Stomach (tissue), 9 donors: ENCODE data around the gene SPATA18. TPM values are rescaled to one million over a fixed set of nuclear protein-coding genes. Genes with fewer than 3 reads are reported as not detected.

ENCODE experiments used
- DNase-seq, 2 donors: peaks; one replicate each; pipeline versions ENCODE4 v3.0.0 to v3.0.0-alpha.2; 2013 to 2019
- H3K27ac ChIP-seq, 5 donors: fragments of 200-600 bp in 4 of 5; sonication (generic) in 4 of 5; one replicate each; pipeline ENCODE4 v1.5.1; 2013 to 2019; ENCODE audit warnings: mild to moderate bottlenecking in 1 of 5, moderate library complexity in 1 of 5
- H3K27me3 ChIP-seq, 3 donors: fragments of 200-600 bp; sonication (generic); one replicate each; pipeline ENCODE4 v1.5.1; 2017 to 2019; ENCODE audit warnings: mixed run types in 1 of 3
- H3K36me3 ChIP-seq, 4 donors: fragments of 200-600 bp; sonication (generic); 1 replicate in 3 of 4; 2 replicates in 1 of 4; pipeline ENCODE4 v1.5.1; 2016 to 2019
- H3K4me1 ChIP-seq, 4 donors: fragments of 200-600 bp; sonication (generic); one replicate each; pipeline ENCODE4 v1.5.1; 2016 to 2019
- H3K4me3 ChIP-seq, 4 donors: fragments of 200-600 bp; sonication (generic) in 3 of 4; one replicate each; pipeline ENCODE4 v1.5.1; 2016 to 2019; ENCODE audit warnings: mild to moderate bottlenecking in 1 of 4
- H3K9me3 ChIP-seq, 4 donors: fragments of 200-600 bp; sonication (generic); one replicate each; pipeline ENCODE4 v1.5.1; 2016 to 2019
- CTCF ChIP-seq, 7 experiments: fragments of 450-650 bp in 4 of 7; fragments of 200-600 bp in 3 of 7; sonication (generic) in 3 of 7; IDR thresholded peaks; one replicate each; pipeline ENCODE4 v1.5.1; 2016 to 2019; ENCODE audit warnings: antibody characterized with exemption in 7 of 7, control low read depth in 2 of 7, mild to moderate bottlenecking in 1 of 7
- EP300 ChIP-seq: sonication (generic); formaldehyde crosslinking; IDR thresholded peaks from one replicate; pipeline ENCODE4 v1.6.1; 2017; ENCODE audit warnings: antibody characterized with exemption
- POLR2A ChIP-seq, 4 donors: fragments of 450-650 bp; IDR thresholded peaks; one replicate each; pipeline ENCODE4 v1.6.1; 2016; ENCODE audit warnings: antibody characterized with exemption in 4 of 4, control low read depth in 2 of 4, mild to moderate bottlenecking in 1 of 4, moderate library complexity in 1 of 4
- POLR2AphosphoS5 ChIP-seq, 3 donors: sonication (generic); formaldehyde crosslinking; IDR thresholded peaks; one replicate each; pipeline ENCODE4 v1.6.1; 2016; ENCODE audit warnings: antibody characterized with exemption in 3 of 3
- WGBS, 5 donors: extraction: QIAGEN DNeasy Blood & Tissue Kit in 3 of 5; methylation state at CpG; one replicate each; pipeline versions ENCODE4 v1.1.5 to v1.1.7; 2013 to 2018; 5-methylcytosine and 5-hydroxymethylcytosine counted together
- intact Hi-C: fragments of 100-400 bp; cut with DNase I; formaldehyde crosslinking; loops from one replicate; pipeline ENCODE4 v1.15.1; 2023; ENCODE audit warnings: low total_unique reads
- polyA plus RNA-seq, 3 donors: library from polyadenylated mRNA; stranded (reverse); fragments of 200-250 nt; gene quantifications; one replicate each; pipeline ENCODE4 v1.2.3, GENCODE V29; 2013
- total RNA-seq, 5 donors: library from RNA; depleted of rRNA; stranded (reverse); fragments of >200 nt; gene quantifications; one replicate each; pipeline versions ENCODE4 v1.1.0 to v1.2.3, GENCODE V29; 2014 to 2016
- donor health status: healthy with polysubstance abuse.
- donor health status: Bipolar disorder and iron deficiency.
- donor health status: healthy.

The SPATA18 gene
- total and polyA plus RNA-seq, 8 donors: 1.8 to 21.1 (median 3.9) TPM; not detected in 1

- DNase-seq: no peak
- TF ChIP-seq POLR2A (IDR thresholded peaks at IDR 0.05): no peak
- no peak for TF ChIP-seq EP300
- TF ChIP-seq CTCF (IDR thresholded peaks at IDR 0.05): no peak
- no peak for TF ChIP-seq POLR2AphosphoS5 (IDR thresholded peaks at IDR 0.05)
- Histone ChIP-seq H3K4me3 (no peak overlapping the region), H3K36me3 (no peaks in the 10 kb centered on the region), H3K9me3 (no peaks in the 10 kb centered on the region), H3K27me3 (no peaks in the 10 kb centered on the region), H3K27ac (no peak overlapping the region), H3K4me1 (no peaks in the 10 kb centered on the region)
- intact Hi-C loops: no loop called here
- 59 to 65% (median 62%) methylated on average over 2 of the region's 2 CpGs for WGBS, 5 donors
Observed at GRCh38 chr4:52142816-52143215, 91.7 kb downstream of the SPATA18 start.

GRCh38 chr4:52143815-52144214, 92.7 kb downstream of the SPATA18 start:
- no peaks in the 10 kb centered on the region for H3K36me3 ChIP-seq
- WGBS, 5 donors: 78 to 83% (median 82%) methylated on average over 3 of the region's 3 CpGs
- no peak overlapping the region for H3K4me3 ChIP-seq
- intact Hi-C loops: no loop called here
- no peak for DNase-seq
- no peak for TF ChIP-seq EP300
- TF ChIP-seq CTCF (IDR thresholded peaks at IDR 0.05): no peak
- no peak overlapping the region for H3K27ac ChIP-seq
- no peaks in the 10 kb centered on the region for H3K9me3 ChIP-seq
- H3K27me3 ChIP-seq: no peaks in the 10 kb centered on the region
- no peaks in the 10 kb centered on the region for H3K4me1 ChIP-seq

- H3K36me3 ChIP-seq: no peaks in the 10 kb centered on the region
- no peaks in the 10 kb centered on the region for H3K4me1 ChIP-seq
- TF ChIP-seq POLR2AphosphoS5 (IDR thresholded peaks at IDR 0.05): no peak
- TF ChIP-seq CTCF (IDR thresholded peaks at IDR 0.05): no peak
- no peak for TF ChIP-seq POLR2A (IDR thresholded peaks at IDR 0.05)
- TF ChIP-seq EP300: no peak
- H3K9me3 ChIP-seq: no peaks in the 10 kb centered on the region
- H3K27ac ChIP-seq: no peak overlapping the region
- DNase-seq: peak in 1 of 2 donors; percentile 5
- no peaks in the 10 kb centered on the region for H3K27me3 ChIP-seq
- WGBS, 5 donors: 29 to 55% (median 54%) methylated on average over 7 of the region's 7 CpGs
- H3K4me3 ChIP-seq: no peak overlapping the region
- intact Hi-C loops: no loop called here
Observed at GRCh38 chr4:52144372-52144771, 93.3 kb downstream of the SPATA18 start.

Other genes with a start within 250 kb of the SPATA18 start
- 10 to 100 TPM in 4 of 5 donors, 1 to 10 TPM in 1; 5.8 to 84.6 (median 51.4) TPM for gene DCUN1D4, start 208.2 kb upstream of the SPATA18 start, total RNA-seq
- gene DCUN1D4, start 208.2 kb upstream of the SPATA18 start, polyA plus RNA-seq: 10 to 100 TPM in 2 of 3 donors, 1 to 10 TPM in 1; 9.7 to 13.9 (median 12.7) TPM
- gene LRRC66, start 30.9 kb upstream of the SPATA18 start, total RNA-seq: 1 to 10 TPM in 3 of 5 donors, not detected in 2; 2.9 to 5.1 (median 3.6) TPM
- 1 to 10 TPM in 1 of 3 donors, under 1 TPM in 2; 0.12 to 2.1 (median 0.18) TPM for gene LRRC66, start 30.9 kb upstream of the SPATA18 start, polyA plus RNA-seq
- gene SGCB, start 13.0 kb upstream of the SPATA18 start, total RNA-seq: 10 to 100 TPM in 3 of 5 donors, 1 to 10 TPM in 2; 2.9 to 34.3 (median 16.3) TPM
- gene SGCB, start 13.0 kb upstream of the SPATA18 start, polyA plus RNA-seq: 1 to 10 TPM; 7.5 to 9.2 (median 8.9) TPM